HepG2 (cell line): ENCODE results near the gene ZACN. TPM values are rescaled to one million over a fixed set of nuclear protein-coding genes. Genes with fewer than 3 reads are reported as not detected.
A peak's percentile ranks its signal among the peaks of the same experiment; 100 is the strongest.

ENCODE experiments used
- ATAC-seq: fragments of 200-7000 bp; cut with Tn5 transposase; 3 replicates; pipeline ENCODE4 v1.9.1; 2020; ENCODE audit warnings: mild to moderate bottlenecking, moderate library complexity
- BruUV-seq: library from RNA; stranded (reverse); fragments of 400-500 nt; replicated peaks from 2 replicates; lab custom pipeline; 2021; lab: Mats Ljungman, UMichigan
- CTCF ChIA-PET: fragments of 300-600 bp; formaldehyde crosslinking; extraction: SDS; loops from one replicate; lab custom pipeline; 2021; ENCODE audit warnings: low total read pairs, inconsistent platforms, low intra/inter-chr PET ratio; lab: Yijun Ruan, JAX
- POLR2A ChIA-PET: fragments of 350-600 bp; sonication (Branson Sonifier 250); formaldehyde crosslinking; loops from one replicate; lab custom pipeline; 2020; ENCODE audit warnings: antibody characterized with exemption, inconsistent platforms; lab: Yijun Ruan, JAX
- DNase-seq: peaks from one replicate; pipeline ENCODE4 v3.0.0-alpha.2; 2015; ENCODE audit warnings: low spot score
- FAIRE-seq: peaks from 3 replicates; lab custom pipeline; 2011; peaks lifted over from hg19 to GRCh38; lab: Jason Lieb, UNC
- H2AFZ ChIP-seq: one replicate; pipeline ENCODE4 v1.6.1; 2011; ENCODE audit warnings: low read length, inconsistent platforms
- H3K27ac ChIP-seq: fragments of 300-600 bp; 3 replicates; pipeline ENCODE4 v1.8.0; 2011; ENCODE audit warnings: mixed run types, mild to moderate bottlenecking, mixed read lengths, low read length, inconsistent platforms; ENCODE audit not compliant: insufficient read depth; ENCODE audit errors: extremely low read length
- H3K27me3 ChIP-seq, 2 experiments: fragments of 200-600 bp in 1 of 2; 2 replicates in 1 of 2; 3 replicates in 1 of 2; pipeline versions ENCODE4 v1.6.0 to v1.8.0; 2011; ENCODE audit warnings: low read length in 2 of 2, mild to moderate bottlenecking in 2 of 2, moderate library complexity in 2 of 2, inconsistent platforms in 1 of 2; ENCODE audit not compliant: insufficient read depth in 2 of 2, control insufficient read depth in 1 of 2
- H3K36me3 ChIP-seq, 2 experiments: fragments of 200-600 bp in 1 of 2; replicated peaks in 1 of 2; 2 replicates in 1 of 2; 3 replicates in 1 of 2; pipeline versions ENCODE4 v1.5.1 to v1.8.0; 2011; ENCODE audit warnings: low read length in 2 of 2, inconsistent platforms in 1 of 2; ENCODE audit not compliant: insufficient read depth in 2 of 2, control insufficient read depth in 1 of 2
- H3K4me1 ChIP-seq: 2 replicates; pipeline ENCODE4 v1.5.1; 2012; ENCODE audit warnings: low read length, inconsistent platforms; ENCODE audit not compliant: insufficient read depth
- H3K4me2 ChIP-seq: 2 replicates; pipeline ENCODE4 v1.6.0; 2011; ENCODE audit warnings: low read depth, low read length, inconsistent platforms
- H3K4me3 ChIP-seq, 3 experiments: fragments of 200-600 bp in 1 of 3; sonication (generic), shearing (Covaris generic) in 1 of 3; replicated peaks in 1 of 3; 2 replicates each; pipeline ENCODE4 v1.5.1; 2011 to 2016; ENCODE audit warnings: low read length in 3 of 3, inconsistent platforms in 2 of 3, low read depth in 2 of 3, mild to moderate bottlenecking in 2 of 3, control low read depth in 1 of 3, mixed read lengths in 1 of 3; ENCODE audit not compliant: insufficient read depth in 1 of 3
- H3K79me2 ChIP-seq: one replicate; pipeline ENCODE4 v1.6.1; 2011; ENCODE audit warnings: low read length, inconsistent platforms; ENCODE audit not compliant: insufficient read depth
- H3K9ac ChIP-seq: 2 replicates; pipeline ENCODE4 v1.6.0; 2011; ENCODE audit warnings: mild to moderate bottlenecking, low read depth, low read length, inconsistent platforms; ENCODE audit not compliant: insufficient read depth
- H3K9me3 ChIP-seq: 2 replicates; pipeline ENCODE4 v1.5.1; 2012; ENCODE audit warnings: mild to moderate bottlenecking, low read length
- H4K20me1 ChIP-seq: 2 replicates; pipeline ENCODE4 v1.6.0; 2011; ENCODE audit warnings: inconsistent platforms, mild to moderate bottlenecking, low read length, moderate library complexity; ENCODE audit not compliant: insufficient read depth
- CHD4 ChIP-seq: fragments of 200-600 bp; sonication (generic); IDR thresholded peaks from 2 replicates; pipeline ENCODE4 v1.7.0; 2017; ENCODE audit warnings: mild to moderate bottlenecking, low read length, borderline replicate concordance
- ETV5 ChIP-seq: IDR thresholded peaks from 2 replicates; pipeline ENCODE4 v1.6.1; 2018; ENCODE audit warnings: missing biosample characterization, missing genetic modification reagents, inconsistent platforms, borderline replicate concordance
- FOXC1 ChIP-seq: sonication (generic); formaldehyde crosslinking; IDR thresholded peaks from 2 replicates; pipeline ENCODE4 v1.8.0; 2022; ENCODE audit warnings: mild to moderate bottlenecking, missing genetic modification reagents, borderline replicate concordance
- PCBP1 ChIP-seq: fragments of 200-400 bp; formaldehyde crosslinking; IDR thresholded peaks from 2 replicates; pipeline ENCODE4 v1.6.1; 2017; ENCODE audit warnings: mild to moderate bottlenecking, low read depth, low read length, borderline replicate concordance
- REXO4 ChIP-seq: sonication (generic); formaldehyde crosslinking; IDR thresholded peaks from 2 replicates; pipeline ENCODE4 v1.8.0; 2022; ENCODE audit warnings: missing genetic modification reagents, mild to moderate bottlenecking, borderline replicate concordance
- ZNF431 ChIP-seq: sonication (generic); formaldehyde crosslinking; IDR thresholded peaks from 2 replicates; pipeline ENCODE4 v1.9.0; 2022; ENCODE audit warnings: missing genetic modification reagents, low read depth, mild to moderate bottlenecking, borderline replicate concordance
- WGBS: methylation state at CpG from one replicate; pipeline ENCODE4 v1.1.6; 2017; ENCODE audit warnings: low lambda C conversion rate; 5-methylcytosine and 5-hydroxymethylcytosine counted together
- in situ Hi-C: cut with HindIII; loops from 2 replicates; pipeline ENCODE4 v1.10.0; 2017; ENCODE audit warnings: low pct_unique_long_range_greater_than_20kb; ENCODE audit not compliant: extremely low pct_ligation_motif_present
- intact Hi-C: fragments of 100-400 bp; cut with micrococcal nuclease; formaldehyde crosslinking; loops from one replicate; pipeline ENCODE4 v1.10.0; 2022; ENCODE audit not compliant: unreplicated experiment
- polyA plus RNA-seq, 8 experiments: library from polyadenylated mRNA; depleted of rRNA in 3 of 8; stranded (reverse) in 7 of 8; unstranded in 1 of 8; fragments of >200 nt; fragmentation: Illumina TruSeq in 4 of 8; extraction: Trizol in 4 of 8; gene quantifications; 2 replicates each; pipeline versions ENCODE4 v1.2.1 to v1.2.3, GENCODE V29; 2011 to 2016; ENCODE audit warnings: low read depth in 4 of 8, missing spikeins in 1 of 8, mixed read lengths in 1 of 8; ENCODE audit not compliant: insufficient read depth in 1 of 8
- total RNA-seq, 5 experiments: library from RNA; depleted of rRNA; stranded (reverse); fragments of >200 nt; fragmentation: Illumina TruSeq; extraction: Trizol; gene quantifications; 2 replicates each; pipeline ENCODE4 v1.2.3, GENCODE V29; 2016; ENCODE audit warnings: low read depth in 1 of 5

Gene ZACN
- total and polyA plus RNA-seq, 2 of the 13 experiments (the other 11 are each of a cell fraction or from before 2014, with no cell fraction given) = 0.11 to 0.15 TPM

GRCh38 chr17:76119409-76120371 is 40.7 kb downstream of the ZACN start (continued):
- TF ChIP-seq REXO4 = no peak
- TF ChIP-seq FOXC1 = peak; percentile 55; the same call in 1 of the 2 replicates

- FAIRE-seq = peak; percentile 26
- Histone ChIP-seq H3K27me3 (peaks cover 0 to 13% of the 10 kb centered on the region in 2 experiments; a peak in 3 of 5 replicates), H3K4me1 (peaks cover 28% of the 10 kb centered on the region), H2AFZ (no peak overlapping the region), H3K9me3 (no peaks in the 10 kb centered on the region), H3K79me2 (no peaks in the 10 kb centered on the region), H3K9ac (no peak overlapping the region), H3K4me3 (no peak overlapping the region), H3K27ac (no peak overlapping the region), H3K36me3 (no peaks in the 10 kb centered on the region), H4K20me1 (no peaks in the 10 kb centered on the region), H3K4me2 (peak overlapping the region; percentile 53)
- DNase-seq = no peak
- ATAC-seq = no peak
- in situ Hi-C loops = loop anchor here (5.0 kb wide), 2 partner anchors 37 to 157 kb away; no protein-coding TSS in a partner anchor
- CTCF ChIA-PET = interaction anchor here (0.6 to 5.1 kb wide), 7 partner anchors 18 to 159 kb away, joined by 3 to 78 read pairs (median 20); no protein-coding TSS in a partner anchor
- POLR2A ChIA-PET = interaction anchor here (1.1 to 3.1 kb wide), 4 partner anchors 17 to 160 kb away, joined by 3 to 14 read pairs (median 6); no protein-coding TSS in a partner anchor
- 48% methylated on average over 5 of the region's 5 CpGs for WGBS
- BruUV-seq = no TSS peak
- TF ChIP-seq CHD4 (0 out of 2 replicates have a peak, but pooled peaks have one; percentile 3), ETV5 (CRISPR knock-in tag) (no peak), PCBP1 (no peak), ZNF431 (CRISPR knock-in tag) (no peak)
- intact Hi-C loops = loop anchor here (1.0 kb wide), 3 partner anchors 33 to 159 kb away; no protein-coding TSS in a partner anchor
Measured at GRCh38 chr17:76120658-76121008, 41.7 kb downstream of the ZACN start.
